Spleen (tissue), 7 donors: ENCODE results near the gene IGSF21.

Source experiments
- CTCF ChIP-seq, 11 experiments: fragments of 200-600 bp in 7 of 11; fragments of 450-650 bp in 4 of 11; sonication (generic) in 4 of 11; IDR thresholded peaks in 8 of 11; conservative IDR thresholded peaks in 3 of 11; 1 replicate in 7 of 11; 2 replicates in 4 of 11; pipeline versions ENCODE4 v1.4.0 to v1.8.0; 2016 to 2021; ENCODE audit warnings: antibody characterized with exemption in 11 of 11, inconsistent platforms in 4 of 11, mild to moderate bottlenecking in 1 of 11
- POLR2A ChIP-seq, 3 donors: fragments of 450-650 bp; IDR thresholded peaks; one replicate each; pipeline ENCODE4 v1.5.1; 2017; ENCODE audit warnings: antibody characterized with exemption in 3 of 3, mild to moderate bottlenecking in 1 of 3
- donor health status: DM: no; HTN: no; CAD: no; lungs with moderate emphysema.
- donor health status: DM: no; HTN: no; CAD: no.
- donor health status: DM: no; HTN: no; CAD: no.

- no peak for TF ChIP-seq CTCF (IDR thresholded peaks at IDR 0.05 in 8 of 11, conservative IDR thresholded peaks at IDR 0.05 in 3 of 11)
- TF ChIP-seq POLR2A (IDR thresholded peaks at IDR 0.05) = no peak
Measured at GRCh38 chr1:18376661-18377060, 269.1 kb downstream of the IGSF21 start.
